ENCODE results near the gene KLHL29. TPM values are rescaled to one million over a fixed set of nuclear protein-coding genes. Genes with fewer than 3 reads are reported as not detected.

KLHL29 gene
- total RNA-seq, 3 donors from 2014 or later, result 2.6 to 13.0 (median 5.5) TPM

- peaks cover 6% of the 10 kb centered on the region for H3K9me3 ChIP-seq
- H3K36me3 ChIP-seq (ENCODE audit: low read depth), result no peaks in the 10 kb centered on the region
- H3K4me1 ChIP-seq (ENCODE audit: low read depth), result peaks cover 1% of the 10 kb centered on the region
- DNase-seq, result no peak
- no peak overlapping the region for H3K4me3 ChIP-seq
- no peak for TF ChIP-seq CTCF (IDR thresholded peaks at IDR 0.05)
- intact Hi-C loops (cut with DNase I, micrococcal nuclease), result no loop called here
- ATAC-seq, result no peak
Measured at GRCh38 chr2:23625726-23626125, 240.7 kb downstream of the KLHL29 start.

- intact Hi-C loops (cut with DNase I, micrococcal nuclease), result no loop called here
- Histone ChIP-seq H3K4me1 (ENCODE audit: low read depth) (no peaks in the 10 kb centered on the region), H3K9me3 (peaks cover 6% of the 10 kb centered on the region), H3K4me3 (no peak overlapping the region), H3K36me3 (ENCODE audit: low read depth) (no peaks in the 10 kb centered on the region)
- no peak for DNase-seq
- no peak for TF ChIP-seq CTCF (IDR thresholded peaks at IDR 0.05)
- ATAC-seq, result no peak
Measured at GRCh38 chr2:23626701-23627230, 241.8 kb downstream of the KLHL29 start.

GRCh38 chr2:23627236-23628009 lies 242.4 kb downstream of the KLHL29 start:
- Histone ChIP-seq H3K4me3 (no peak overlapping the region), H3K36me3 (ENCODE audit: low read depth) (no peaks in the 10 kb centered on the region), H3K4me1 (ENCODE audit: low read depth) (no peaks in the 10 kb centered on the region), H3K9me3 (peaks cover 6% of the 10 kb centered on the region)
- no peak for TF ChIP-seq CTCF (IDR thresholded peaks at IDR 0.05)
- ATAC-seq, result no peak
- no peak for DNase-seq
- intact Hi-C loops (cut with DNase I, micrococcal nuclease), result no loop called here

- intact Hi-C loops (cut with DNase I, micrococcal nuclease), result no loop called here
- ATAC-seq (no peak), DNase-seq (no peak)
- Histone ChIP-seq H3K9me3 (peaks cover 3% of the 10 kb centered on the region), H3K4me1 (ENCODE audit: low read depth) (no peaks in the 10 kb centered on the region), H3K4me3 (no peak overlapping the region), H3K36me3 (ENCODE audit: low read depth) (no peaks in the 10 kb centered on the region)
- no peak for TF ChIP-seq CTCF (IDR thresholded peaks at IDR 0.05)
Measured at GRCh38 chr2:23628926-23629771, 244.2 kb downstream of the KLHL29 start.

- intact Hi-C loops (cut with DNase I, micrococcal nuclease), result no loop called here
- ATAC-seq, result no peak
- no peak for DNase-seq
- no peaks in the 10 kb centered on the region for H3K4me1 ChIP-seq (ENCODE audit: low read depth)
- TF ChIP-seq CTCF (IDR thresholded peaks at IDR 0.05), result no peak
- no peak overlapping the region for H3K4me3 ChIP-seq
- no peaks in the 10 kb centered on the region for H3K36me3 ChIP-seq (ENCODE audit: low read depth)
- H3K9me3 ChIP-seq, result no peaks in the 10 kb centered on the region
Measured at GRCh38 chr2:23629772-23630480, 244.9 kb downstream of the KLHL29 start.
